ENCODE results near the gene DDOST.

The DDOST gene

GRCh38 chr1:20668581-20668980 lies 7.4 kb upstream of the DDOST start:
- Histone ChIP-seq H3K27me3 (ENCODE audit: control insufficient read depth, low read length) (no peaks in the 10 kb centered on the region), H3F3A (ENCODE audit: control insufficient read depth, insufficient read depth) (no peaks in the 10 kb centered on the region), H3K4me2 (ENCODE audit: low read length) (no peak overlapping the region), H3K79me2 (ENCODE audit: control insufficient read depth, low read length) (no peaks in the 10 kb centered on the region), H3K36me3 (ENCODE audit: control insufficient read depth, low read length) (no peaks in the 10 kb centered on the region), H3K4me1 (ENCODE audit: control insufficient read depth, low read length) (peaks cover 16% of the 10 kb centered on the region), H4K20me1 (ENCODE audit: control insufficient read depth, insufficient read depth, low read depth, low read length) (no peaks in the 10 kb centered on the region), H3K4me3 (ENCODE audit: low read length) (no peak overlapping the region), H3K9me2 (replicated peaks; ENCODE audit: control insufficient read depth, low read length) (no peaks in the 10 kb centered on the region), H3K9me3 (ENCODE audit: control insufficient read depth, insufficient read depth, low read length) (0 out of 2 replicates have a peak, but pooled peaks cover 2% of the 10 kb centered on the region), H3K27ac (ENCODE audit: low read depth, low read length) (no peak overlapping the region)
- TF ChIP-seq, protein P1, sequence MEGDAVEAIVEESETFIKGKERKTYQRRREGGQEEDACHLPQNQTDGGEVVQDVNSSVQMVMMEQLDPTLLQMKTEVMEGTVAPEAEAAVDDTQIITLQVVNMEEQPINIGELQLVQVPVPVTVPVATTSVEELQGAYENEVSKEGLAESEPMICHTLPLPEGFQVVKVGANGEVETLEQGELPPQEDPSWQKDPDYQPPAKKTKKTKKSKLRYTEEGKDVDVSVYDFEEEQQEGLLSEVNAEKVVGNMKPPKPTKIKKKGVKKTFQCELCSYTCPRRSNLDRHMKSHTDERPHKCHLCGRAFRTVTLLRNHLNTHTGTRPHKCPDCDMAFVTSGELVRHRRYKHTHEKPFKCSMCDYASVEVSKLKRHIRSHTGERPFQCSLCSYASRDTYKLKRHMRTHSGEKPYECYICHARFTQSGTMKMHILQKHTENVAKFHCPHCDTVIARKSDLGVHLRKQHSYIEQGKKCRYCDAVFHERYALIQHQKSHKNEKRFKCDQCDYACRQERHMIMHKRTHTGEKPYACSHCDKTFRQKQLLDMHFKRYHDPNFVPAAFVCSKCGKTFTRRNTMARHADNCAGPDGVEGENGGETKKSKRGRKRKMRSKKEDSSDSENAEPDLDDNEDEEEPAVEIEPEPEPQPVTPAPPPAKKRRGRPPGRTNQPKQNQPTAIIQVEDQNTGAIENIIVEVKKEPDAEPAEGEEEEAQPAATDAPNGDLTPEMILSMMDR (IDR thresholded peaks at IDR 0.05; ENCODE audit: low read depth, low read length, poor library complexity, severe bottlenecking): no peak
- TF ChIP-seq EZH2phosphoT487 (IDR thresholded peaks at IDR 0.05; ENCODE audit: borderline replicate concordance, low read length): no peak

GRCh38 chr1:20666804-20667203 lies 5.6 kb upstream of the DDOST start:
- Histone ChIP-seq H3K4me3 (ENCODE audit: low read length) (peak overlapping the region; percentile 34), H3K9me3 (ENCODE audit: control insufficient read depth, insufficient read depth, low read length) (0 out of 2 replicates have a peak, but pooled peaks cover 2% of the 10 kb centered on the region), H3K4me1 (ENCODE audit: control insufficient read depth, low read length) (peaks cover 24% of the 10 kb centered on the region), H3K27me3 (ENCODE audit: control insufficient read depth, low read length) (no peaks in the 10 kb centered on the region), H3K79me2 (ENCODE audit: control insufficient read depth, low read length) (peaks cover 3% of the 10 kb centered on the region), H3K9me2 (replicated peaks; ENCODE audit: control insufficient read depth, low read length) (no peaks in the 10 kb centered on the region), H3F3A (ENCODE audit: control insufficient read depth, insufficient read depth) (no peaks in the 10 kb centered on the region), H3K36me3 (ENCODE audit: control insufficient read depth, low read length) (no peaks in the 10 kb centered on the region), H4K20me1 (ENCODE audit: control insufficient read depth, insufficient read depth, low read depth, low read length) (no peaks in the 10 kb centered on the region), H3K4me2 (ENCODE audit: low read length) (peak overlapping the region; percentile 38; the same call in 1 of the 2 replicates), H3K27ac (ENCODE audit: low read depth, low read length) (no peak overlapping the region)
- no peak for TF ChIP-seq EZH2phosphoT487 (IDR thresholded peaks at IDR 0.05; ENCODE audit: borderline replicate concordance, low read length)
- TF ChIP-seq, protein P1 (IDR thresholded peaks at IDR 0.05; ENCODE audit: low read depth, low read length, poor library complexity, severe bottlenecking): no peak

DNA sequence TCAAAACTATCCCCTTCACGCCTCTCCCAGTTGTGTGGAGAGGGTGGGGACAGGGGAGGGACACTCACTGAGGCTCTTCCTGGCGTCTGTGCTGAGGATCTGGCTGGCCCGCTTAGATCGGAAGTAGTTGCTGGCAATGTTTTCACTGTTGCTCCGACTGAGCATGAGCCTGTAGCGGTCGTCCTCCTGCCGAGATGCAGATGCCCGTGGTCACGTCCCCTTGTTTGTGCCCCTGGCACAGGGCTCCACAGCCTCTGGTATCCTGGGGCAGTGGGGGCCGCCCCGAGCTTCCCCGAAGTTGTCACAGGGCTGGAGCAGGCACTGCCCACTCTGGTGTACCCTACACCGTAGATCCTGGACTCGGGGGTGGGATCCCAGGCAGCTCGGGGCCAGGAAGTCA lies 5.0 kb upstream of the DDOST start:
- Histone ChIP-seq H3K27me3 (ENCODE audit: control insufficient read depth, low read length) (no peaks in the 10 kb centered on the region), H3F3A (ENCODE audit: control insufficient read depth, insufficient read depth) (no peaks in the 10 kb centered on the region), H3K36me3 (ENCODE audit: control insufficient read depth, low read length) (no peaks in the 10 kb centered on the region), H3K79me2 (ENCODE audit: control insufficient read depth, low read length) (peaks cover 5% of the 10 kb centered on the region), H3K4me2 (ENCODE audit: low read length) (no peak overlapping the region), H3K4me1 (ENCODE audit: control insufficient read depth, low read length) (peaks cover 24% of the 10 kb centered on the region), H3K4me3 (ENCODE audit: low read length) (no peak overlapping the region), H3K27ac (ENCODE audit: low read depth, low read length) (no peak overlapping the region), H3K9me2 (replicated peaks; ENCODE audit: control insufficient read depth, low read length) (no peaks in the 10 kb centered on the region), H4K20me1 (ENCODE audit: control insufficient read depth, insufficient read depth, low read depth, low read length) (no peaks in the 10 kb centered on the region), H3K9me3 (ENCODE audit: control insufficient read depth, insufficient read depth, low read length) (0 out of 2 replicates have a peak, but pooled peaks cover 2% of the 10 kb centered on the region)
- TF ChIP-seq, protein P1 (IDR thresholded peaks at IDR 0.05; ENCODE audit: low read depth, low read length, poor library complexity, severe bottlenecking): no peak
- no peak for TF ChIP-seq EZH2phosphoT487 (IDR thresholded peaks at IDR 0.05; ENCODE audit: borderline replicate concordance, low read length)

All from DOHH2 (cell line).